ENCODE measurements around the gene LPGAT1.
"Not testable (repeated sequence)": the region's sequence is repeated elsewhere in the genome, so short reads cannot be mapped to it uniquely, and the experiment has no call there.

LPGAT1 gene

GRCh38 chr1:211735208-211736170 lies 95.1 kb downstream of the LPGAT1 start:
- no peak for DNase-seq (ENCODE audit: low read depth in 2 of 2)

GRCh38 chr1:211734791-211735190 lies 95.8 kb downstream of the LPGAT1 start:
- no peak for DNase-seq (ENCODE audit: low read depth in 2 of 2)

- DNase-seq (ENCODE audit: low read depth in 2 of 2), result no peak
Observed at GRCh38 chr1:211734359-211734758, 96.2 kb downstream of the LPGAT1 start.

- DNase-seq (ENCODE audit: low read depth in 2 of 2), result no peak
Observed at GRCh38 chr1:211732293-211732980, 98.1 kb downstream of the LPGAT1 start.

GRCh38 chr1:211731456-211732292 lies 98.9 kb downstream of the LPGAT1 start:
- DNase-seq (ENCODE audit: low read depth in 2 of 2), result no peak

GRCh38 chr1:211730347-211730746 lies 100.2 kb downstream of the LPGAT1 start:
- DNase-seq (ENCODE audit: low read depth in 2 of 2), result no peak

- no peak for DNase-seq (ENCODE audit: low read depth in 2 of 2)
Observed at GRCh38 chr1:211729238-211729637, 101.3 kb downstream of the LPGAT1 start.

GRCh38 chr1:211726467-211726995 lies 104.0 kb downstream of the LPGAT1 start:
- no peak for DNase-seq (ENCODE audit: low read depth in 2 of 2)

GRCh38 chr1:211724687-211725196 lies 105.8 kb downstream of the LPGAT1 start:
- DNase-seq (ENCODE audit: low read depth in 2 of 2), result no peak

GRCh38 chr1:211723273-211723672 lies 107.3 kb downstream of the LPGAT1 start:
- DNase-seq (ENCODE audit: low read depth in 2 of 2), result no peak

GRCh38 chr1:211722277-211723175 lies 108.0 kb downstream of the LPGAT1 start:
- no peak for DNase-seq (ENCODE audit: low read depth in 2 of 2)

GRCh38 chr1:211716555-211716954 lies 114.0 kb downstream of the LPGAT1 start:
- DNase-seq (ENCODE audit: low read depth in 2 of 2), result not testable (repeated sequence)

GRCh38 chr1:211715971-211716370 lies 114.6 kb downstream of the LPGAT1 start:
- DNase-seq (ENCODE audit: low read depth in 2 of 2), result no peak

- no peak for DNase-seq (ENCODE audit: low read depth in 2 of 2)
Observed at GRCh38 chr1:211714154-211714553, 116.4 kb downstream of the LPGAT1 start.

GRCh38 chr1:211713231-211713630 lies 117.3 kb downstream of the LPGAT1 start:
- DNase-seq (ENCODE audit: low read depth in 2 of 2), result no peak

GRCh38 chr1:211711315-211711705 lies 119.3 kb downstream of the LPGAT1 start:
- DNase-seq (ENCODE audit: low read depth in 2 of 2), result no peak

- DNase-seq (ENCODE audit: low read depth in 2 of 2), result no peak
Observed at GRCh38 chr1:211710566-211711314, 119.8 kb downstream of the LPGAT1 start.

GRCh38 chr1:211708926-211709325 lies 121.6 kb downstream of the LPGAT1 start:
- DNase-seq (ENCODE audit: low read depth in 2 of 2), result no peak

GRCh38 chr1:211708006-211708405 lies 122.6 kb downstream of the LPGAT1 start:
- no peak for DNase-seq (ENCODE audit: low read depth in 2 of 2)
